H1 (cell line): Measurements from ENCODE around the gene TMEM52B. TPM values are rescaled to one million over a fixed set of nuclear protein-coding genes. Genes with fewer than 3 reads are reported as not detected.
A peak's percentile ranks its signal among the peaks of the same experiment; 100 is the strongest.

Experiments used
- CTCF ChIA-PET: fragments of 300-600 bp; sonication (Branson Sonifier 250); formaldehyde crosslinking; loops from one replicate; lab custom pipeline; 2021; ENCODE audit not compliant: partially characterized antibody; lab: Charles Lee
- POLR2A ChIA-PET: fragments of 300-600 bp; sonication (Branson Sonifier 250); formaldehyde crosslinking; loops from one replicate; lab custom pipeline; 2021; ENCODE audit warnings: inconsistent platforms; ENCODE audit not compliant: partially characterized antibody; lab: Charles Lee
- DNase-seq, 2 experiments: peaks; one replicate each; pipeline versions ENCODE4 v3.0.0 to v3.0.0-alpha.2; 2010 to 2022; ENCODE audit warnings: low spot score in 2 of 2, low read depth in 1 of 2, mixed read lengths in 1 of 2
- FAIRE-seq: peaks from 2 replicates; lab custom pipeline; 2011; peaks lifted over from hg19 to GRCh38; lab: Jason Lieb, UNC
- H2AFZ ChIP-seq: 2 replicates; pipeline ENCODE4 v1.8.1; 2012; ENCODE audit warnings: low read length, inconsistent platforms
- H2AK5ac ChIP-seq: 2 replicates; pipeline ENCODE4 v1.6.1; 2013; ENCODE audit warnings: low read depth, low read length
- H2BK120ac ChIP-seq: replicated peaks from 2 replicates; pipeline ENCODE3; 2013; ENCODE audit warnings: low read depth, low read length, inconsistent platforms
- H2BK12ac ChIP-seq: 2 replicates; pipeline ENCODE4 v1.6.1; 2013; ENCODE audit warnings: low read depth, low read length
- H2BK15ac ChIP-seq: 2 replicates; pipeline ENCODE4 v1.6.1; 2013; ENCODE audit warnings: low read length
- H2BK20ac ChIP-seq: 2 replicates; pipeline ENCODE4 v1.6.1; 2013; ENCODE audit warnings: low read length
- H2BK5ac ChIP-seq: 2 replicates; pipeline ENCODE4 v1.6.1; 2013; ENCODE audit warnings: low read depth, low read length
- H3K14ac ChIP-seq: 2 replicates; pipeline ENCODE4 v1.6.1; 2013; ENCODE audit warnings: inconsistent platforms; ENCODE audit not compliant: insufficient read length
- H3K18ac ChIP-seq: 2 replicates; pipeline ENCODE4 v1.6.1; 2013; ENCODE audit warnings: low read length; ENCODE audit errors: extremely low read depth
- H3K23ac ChIP-seq: 2 replicates; pipeline ENCODE4 v1.6.1; 2013; ENCODE audit warnings: inconsistent platforms; ENCODE audit not compliant: insufficient read length
- H3K23me2 ChIP-seq: 2 replicates; pipeline ENCODE4 v1.6.1; 2013; ENCODE audit warnings: low read depth, low read length
- H3K27ac ChIP-seq: 2 replicates; pipeline ENCODE4 v1.6.1; 2011; ENCODE audit warnings: low read depth, low read length, inconsistent platforms
- H3K27me3 ChIP-seq, 4 experiments: replicated peaks in 1 of 4; 1 replicate in 1 of 4; 2 replicates in 3 of 4; pipeline versions ENCODE4 v1.6.1 to v1.8.1; 2011 to 2013; ENCODE audit warnings: low read length in 3 of 4, mild to moderate bottlenecking in 3 of 4, inconsistent platforms in 2 of 4, mixed read lengths in 2 of 4, moderate library complexity in 1 of 4; ENCODE audit not compliant: control insufficient read depth in 3 of 4, insufficient read depth in 3 of 4; ENCODE audit errors: extremely low read depth in 1 of 4
- H3K36me3 ChIP-seq, 4 experiments: 2 replicates each; pipeline versions ENCODE4 v1.6.1 to v1.8.1; 2011 to 2013; ENCODE audit warnings: mild to moderate bottlenecking in 4 of 4, low read length in 3 of 4, moderate library complexity in 2 of 4, control low read depth in 1 of 4, inconsistent platforms in 1 of 4; ENCODE audit not compliant: insufficient read depth in 4 of 4, control insufficient read depth in 2 of 4
- H3K4ac ChIP-seq: replicated peaks from 2 replicates; pipeline ENCODE3; 2013; ENCODE audit warnings: low read length, low read depth, mixed read lengths, inconsistent platforms; ENCODE audit not compliant: insufficient read length
- H3K4me1 ChIP-seq, 4 experiments: replicated peaks in 1 of 4; 1 replicate in 1 of 4; 2 replicates in 3 of 4; pipeline versions ENCODE4 v1.6.1 to v1.8.1; 2011 to 2013; ENCODE audit warnings: low read length in 3 of 4, inconsistent platforms in 2 of 4, mixed read lengths in 1 of 4; ENCODE audit not compliant: insufficient read depth in 4 of 4, control insufficient read depth in 3 of 4
- H3K4me2 ChIP-seq, 2 experiments: 2 replicates each; pipeline versions ENCODE4 v1.6.1 to v1.8.1; 2011 to 2013; ENCODE audit warnings: low read depth in 2 of 2, low read length in 2 of 2, control low read depth in 1 of 2, inconsistent platforms in 1 of 2, mild to moderate bottlenecking in 1 of 2; ENCODE audit not compliant: insufficient read depth in 1 of 2
- H3K4me3 ChIP-seq, 4 experiments: fragments of 200-600, 300-600 bp in 1 of 4; sonication (generic), shearing (Covaris generic), sonication (Bioruptor Twin) in 1 of 4; 2 replicates each; pipeline versions ENCODE4 v1.5.1 to v1.8.1; 2011 to 2016; ENCODE audit warnings: low read length in 4 of 4, low read depth in 3 of 4, control low read depth in 2 of 4, inconsistent platforms in 2 of 4, mild to moderate bottlenecking in 2 of 4, mixed read lengths in 1 of 4, moderate library complexity in 1 of 4; ENCODE audit not compliant: insufficient read depth in 2 of 4; ENCODE audit errors: extremely low read depth in 1 of 4
- H3K56ac ChIP-seq: replicated peaks from 2 replicates; pipeline ENCODE3; 2013; ENCODE audit warnings: low read depth, mild to moderate bottlenecking, mixed read lengths, low read length, inconsistent platforms; ENCODE audit not compliant: insufficient read length
- H3K79me1 ChIP-seq: 2 replicates; pipeline ENCODE4 v1.6.1; 2013; ENCODE audit warnings: low read depth, low read length, control low read depth
- H3K79me2 ChIP-seq, 2 experiments: 2 replicates each; pipeline versions ENCODE4 v1.6.1 to v1.8.1; 2012 to 2013; ENCODE audit warnings: low read length in 2 of 2, mild to moderate bottlenecking in 2 of 2, inconsistent platforms in 1 of 2; ENCODE audit not compliant: insufficient read depth in 2 of 2, control insufficient read depth in 1 of 2
- H3K9ac ChIP-seq, 4 experiments: replicated peaks in 1 of 4; 1 replicate in 1 of 4; 2 replicates in 3 of 4; pipeline versions ENCODE4 v1.6.1 to v1.8.1; 2011 to 2013; ENCODE audit warnings: low read depth in 3 of 4, low read length in 3 of 4, control low read depth in 2 of 4, mild to moderate bottlenecking in 2 of 4, moderate library complexity in 2 of 4, inconsistent platforms in 1 of 4; ENCODE audit errors: extremely low read depth in 1 of 4
- H3K9me3 ChIP-seq, 2 experiments: 2 replicates each; pipeline versions ENCODE4 v1.6.1 to v1.8.1; 2012 to 2013; ENCODE audit warnings: mild to moderate bottlenecking in 2 of 2, moderate library complexity in 2 of 2, control low read depth in 1 of 2, inconsistent platforms in 1 of 2, low read depth in 1 of 2, low read length in 1 of 2, mixed read lengths in 1 of 2; ENCODE audit not compliant: insufficient read depth in 2 of 2
- H4K20me1 ChIP-seq, 2 experiments: replicated peaks in 1 of 2; 2 replicates each; pipeline versions ENCODE3 to v1.8.1; 2011 to 2013; ENCODE audit warnings: inconsistent platforms in 2 of 2, low read length in 2 of 2, mild to moderate bottlenecking in 1 of 2; ENCODE audit not compliant: insufficient read depth in 2 of 2, control insufficient read depth in 1 of 2
- H4K5ac ChIP-seq: 2 replicates; pipeline ENCODE4 v1.6.1; 2013; ENCODE audit warnings: low read length, low read depth, mixed read lengths, inconsistent platforms; ENCODE audit not compliant: insufficient read length
- H4K8ac ChIP-seq: 2 replicates; pipeline ENCODE4 v1.8.0; 2013; ENCODE audit warnings: mild to moderate bottlenecking, moderate library complexity, low read length, inconsistent platforms; ENCODE audit not compliant: insufficient read depth; ENCODE audit errors: extremely low read depth
- H4K91ac ChIP-seq: replicated peaks from 2 replicates; pipeline ENCODE3; 2013; ENCODE audit warnings: low read length, mixed read lengths, inconsistent platforms; ENCODE audit not compliant: insufficient read length
- CBX8 ChIP-seq: fragments of 300-800, 300-1000 bp; sonication (generic); IDR thresholded peaks from 2 replicates; pipeline ENCODE4 v1.7.1; 2016; ENCODE audit warnings: low read depth, low read length, borderline replicate concordance
- CREB1 ChIP-seq: IDR thresholded peaks from 2 replicates; pipeline ENCODE4 v1.6.1; 2012; ENCODE audit warnings: inconsistent platforms
- FOSL1 ChIP-seq: IDR thresholded peaks from 2 replicates; pipeline ENCODE4 v1.6.1; 2011; ENCODE audit warnings: mild to moderate bottlenecking, low read depth, low read length, moderate library complexity; ENCODE audit not compliant: insufficient read depth
- JUN ChIP-seq: IDR thresholded peaks from 2 replicates; pipeline ENCODE4 v1.6.1; 2011; ENCODE audit warnings: low read depth, mild to moderate bottlenecking, improper control_type of control experiment, low read length
- MAX ChIP-seq: IDR thresholded peaks from 2 replicates; pipeline ENCODE4 v1.6.1; 2012; ENCODE audit warnings: inconsistent platforms
- POLR2A ChIP-seq, 2 experiments: IDR thresholded peaks; 1 replicate in 1 of 2; 2 replicates in 1 of 2; pipeline ENCODE4 v1.6.1; 2011; ENCODE audit warnings: low read depth in 2 of 2, low read length in 2 of 2, mild to moderate bottlenecking in 2 of 2; ENCODE audit errors: control extremely low read depth in 1 of 2
- SP2 ChIP-seq: IDR thresholded peaks from 2 replicates; pipeline ENCODE4 v1.6.1; 2012; ENCODE audit warnings: mild to moderate bottlenecking, low read length, inconsistent platforms
- SUZ12 ChIP-seq: fragments of 200-600 bp; sonication (generic); IDR thresholded peaks from 2 replicates; pipeline ENCODE4 v1.6.1; 2012; ENCODE audit warnings: mild to moderate bottlenecking, inconsistent platforms, low read length, moderate library complexity, mixed read lengths
- ZNF274 ChIP-seq: IDR thresholded peaks from 2 replicates; pipeline ENCODE4 v1.7.0; 2012; ENCODE audit warnings: low read length, borderline replicate concordance; ENCODE audit errors: extremely low read depth
- WGBS, 2 experiments: shearing (Covaris generic) in 1 of 2; methylation state at CpG; one replicate each; pipeline versions ENCODE4 v1.1.6 to v1.1.7; 2013 to 2015; ENCODE audit warnings: low lambda C conversion rate in 2 of 2, mixed read lengths in 2 of 2, inconsistent platforms in 1 of 2, low coverage in 1 of 2, missing lambda C conversion rate in 1 of 2; ENCODE audit not compliant: insufficient replicate concordance in 2 of 2, insufficient coverage in 1 of 2, insufficient read length in 1 of 2; ENCODE audit errors: extremely low coverage in 1 of 2, missing lambda C conversion rate in 1 of 2; 5-methylcytosine and 5-hydroxymethylcytosine counted together
- polyA plus RNA-seq, 7 experiments: library from polyadenylated mRNA; depleted of rRNA in 3 of 7; stranded (reverse) in 5 of 7; unstranded in 2 of 7; fragments of >200 nt in 5 of 7; fragments of 200-250 nt in 2 of 7; gene quantifications; 1 replicate in 5 of 7; 2 replicates in 1 of 7; 4 replicates in 1 of 7; pipeline versions ENCODE4 v1.2.1 to v1.2.3, GENCODE V29; 2011 to 2013; ENCODE audit warnings: missing spikeins in 2 of 7, mixed read lengths in 2 of 7
- total RNA-seq: library from RNA; stranded (reverse); fragmentation: NEBNext Ultra II Directional; extraction: Animal tissue kit (Norgen Biotek cat#: 25700); gene quantifications from 2 replicates; pipeline ENCODE4 v1.2.1, GENCODE V29; 2021

TMEM52B gene
- total and polyA plus RNA-seq, 2 of the 8 experiments (the other 6 are each of a cell fraction or from before 2014, with no cell fraction given): not detected

- Histone ChIP-seq H3K23ac (no peak overlapping the region), H2BK12ac (no peak overlapping the region), H4K20me1 (no peaks in the 10 kb centered on the region), H2BK15ac (no peak overlapping the region), H3K14ac (no peak overlapping the region), H3K4me2 (no peak overlapping the region), H3K4me1 (no peaks in the 10 kb centered on the region), H3K36me3 (no peaks in the 10 kb centered on the region), H3K56ac (no peak overlapping the region), H3K27me3 (no peaks in the 10 kb centered on the region), H4K91ac (no peak overlapping the region), H4K8ac (no peak overlapping the region), H3K9ac (no peak overlapping the region), H2AK5ac (no peak overlapping the region), H3K27ac (no peak overlapping the region), H2BK20ac (no peak overlapping the region), H3K79me1 (no peaks in the 10 kb centered on the region), H3K9me3 (no peaks in the 10 kb centered on the region), H4K5ac (no peak overlapping the region), H2BK120ac (no peak overlapping the region), H3K18ac (no peak overlapping the region), H2AFZ (no peak overlapping the region), H3K23me2 (no peaks in the 10 kb centered on the region), H2BK5ac (no peak overlapping the region), H3K79me2 (no peaks in the 10 kb centered on the region), H3K4me3 (no peak overlapping the region), H3K4ac (no peak overlapping the region)
- TF ChIP-seq ZNF274: no peak
- no peak for TF ChIP-seq SP2
- TF ChIP-seq POLR2A (IDR thresholded peaks at IDR 0.05; ENCODE audit: control extremely low read depth in 1 of 2, low read depth in 2 of 2, low read length in 2 of 2): no peak
- no peak for TF ChIP-seq CBX8
- no peak for TF ChIP-seq SUZ12
- TF ChIP-seq FOSL1: no peak
- no peak for TF ChIP-seq JUN
- TF ChIP-seq MAX: no peak
- TF ChIP-seq CREB1: no peak
- POLR2A ChIA-PET: interaction anchor here (0.7 kb wide), 2 partner anchors 20 to 56 kb away, joined by 3 read pairs; no protein-coding TSS in a partner anchor
- DNase-seq (no peak), FAIRE-seq (peak; percentile 39)
- CTCF ChIA-PET: no interaction called here
- 90% methylated on average over 7 of the region's 7 CpGs; no CpG with 5 or more reads in 1 of the 2 experiments for WGBS, 2 experiments
Observed at GRCh38 chr12:10184261-10184843, 5.5 kb downstream of the TMEM52B start.
